Activated CD4-positive, alpha-beta T cell treated with anti-CD3 and anti-CD28 coated beads for 36 hours (primary cell): Measurements from ENCODE around the gene PTPRH. TPM values are rescaled to one million over a fixed set of nuclear protein-coding genes. Genes with fewer than 3 reads are reported as not detected.

Experiments used
- ATAC-seq: fragments of 200-7000 bp; cut with Tn5 transposase; one replicate; pipeline ENCODE4 v1.10.0; 2021; ENCODE audit warnings: mild to moderate bottlenecking, moderate library complexity
- CTCF ChIA-PET: fragments of 350-600 bp; sonication (Branson Sonifier 250); formaldehyde crosslinking; loops from one replicate; lab custom pipeline; 2021; ENCODE audit warnings: antibody characterized with exemption; lab: Charles Lee
- POLR2A ChIA-PET: fragments of 350-600 bp; sonication (Branson Sonifier 250); formaldehyde crosslinking; loops from one replicate; lab custom pipeline; 2021; ENCODE audit warnings: antibody characterized with exemption, inconsistent platforms; lab: Charles Lee
- DNase-seq: peaks from one replicate; pipeline ENCODE4 v3.0.0-alpha.2; 2020
- H3K27ac Mint-ChIP-seq: one replicate; pipeline ENCODE4 v1.8.0; 2021; ENCODE audit warnings: mixed read lengths
- H3K27me3 Mint-ChIP-seq: one replicate; pipeline ENCODE4 v1.8.0; 2021; ENCODE audit warnings: mixed read lengths
- H3K36me3 Mint-ChIP-seq: one replicate; pipeline ENCODE4 v1.8.0; 2021; ENCODE audit warnings: low read depth, mixed read lengths
- H3K4me1 Mint-ChIP-seq: one replicate; pipeline ENCODE4 v1.8.0; 2021; ENCODE audit warnings: mixed read lengths
- H3K4me3 Mint-ChIP-seq: one replicate; pipeline ENCODE4 v1.8.0; 2021; ENCODE audit warnings: mild to moderate bottlenecking, moderate library complexity, mixed read lengths
- H3K9me3 Mint-ChIP-seq: one replicate; pipeline ENCODE4 v1.8.0; 2021; ENCODE audit warnings: low read depth, mixed read lengths
- intact Hi-C, 2 experiments: fragments of 100-400 bp; cut with DNase I in 1 of 2; cut with micrococcal nuclease in 1 of 2; formaldehyde crosslinking; loops; one replicate each; pipeline versions ENCODE4 v1.14.2 to v1.15.1; 2022 to 2024; cut with DNase I, micrococcal nuclease
- total RNA-seq, 2 experiments: library from RNA; stranded (reverse); gene quantifications; one replicate each; pipeline ENCODE4 v1.2.3, GENCODE V29; 2021

Gene PTPRH
- total RNA-seq, 2 experiments from 2014 or later, result not detected

- H3K27ac Mint-ChIP-seq, result peak overlapping the region; percentile 98
- intact Hi-C loops, result loop anchor here (1.0 to 10.0 kb wide), 2 partner anchors 37 to 1062 kb away; partner anchors contain the start of gene ZSCAN5A (in 1 of the 2)
- no peaks in the 10 kb centered on the region for H3K27me3 Mint-ChIP-seq
- DNase-seq (no peak), ATAC-seq (no peak)
- ChIA-PET POLR2A (interaction anchor here (1.1 to 2.2 kb wide), 2 partner anchors 7 to 27 kb away, joined by 5 to 12 read pairs; partner anchors contain the start of gene HSPBP1), CTCF (interaction anchor here (0.8 to 1.0 kb wide), 2 partner anchors 27 to 86 kb away, joined by 3 to 4 read pairs; partner anchors contain the start of genes HSPBP1 and KMT5C)
- peaks cover 64% of the 10 kb centered on the region for H3K36me3 Mint-ChIP-seq
- H3K4me1 Mint-ChIP-seq, result peaks cover 60% of the 10 kb centered on the region
- peak overlapping the region; percentile 95 for H3K4me3 Mint-ChIP-seq
- no peaks in the 10 kb centered on the region for H3K9me3 Mint-ChIP-seq
Observed at GRCh38 chr19:55252760-55253663, 43.7 kb upstream of the PTPRH start.

- Mint-ChIP-seq H3K36me3 (peaks cover 51% of the 10 kb centered on the region), H3K9me3 (no peaks in the 10 kb centered on the region), H3K4me3 (peak overlapping the region; percentile 95), H3K27ac (peak overlapping the region; percentile 98), H3K27me3 (no peaks in the 10 kb centered on the region), H3K4me1 (peaks cover 55% of the 10 kb centered on the region)
- DNase-seq (peak; percentile 70), ATAC-seq (peak; percentile 24)
- CTCF ChIA-PET, result interaction anchor here (0.6 to 1.0 kb wide), 3 partner anchors 10 to 528 kb away, joined by 3 to 4 read pairs (median 3); partner anchors contain the start of gene HSPBP1
- intact Hi-C loops, result loop anchor here in 1 of 2 experiments (10.0 kb wide), 1 partner anchor 1063 kb away; the partner anchor contains the start of gene ZSCAN5A
- POLR2A ChIA-PET, result interaction anchor here (1.2 kb wide), 1 partner anchor 9 kb away, joined by 3 read pairs; no protein-coding TSS in a partner anchor
Observed at GRCh38 chr19:55251341-55252081, 42.2 kb upstream of the PTPRH start.

GRCh38 chr19:55250262-55251036 is 41.1 kb upstream of the PTPRH start:
- DNase-seq, result no peak
- no peak for ATAC-seq
- intact Hi-C loops, result loop anchor here in 1 of 2 experiments (10.0 kb wide), 1 partner anchor 1064 kb away; the partner anchor contains the start of gene ZSCAN5A
- Mint-ChIP-seq H3K27ac (peak overlapping the region; percentile 98), H3K36me3 (peaks cover 47% of the 10 kb centered on the region), H3K4me3 (no peak overlapping the region), H3K9me3 (no peaks in the 10 kb centered on the region), H3K4me1 (peaks cover 46% of the 10 kb centered on the region), H3K27me3 (no peaks in the 10 kb centered on the region)
- POLR2A ChIA-PET, result interaction anchor here (1.2 kb wide), 1 partner anchor 10 kb away, joined by 3 read pairs; no protein-coding TSS in a partner anchor
- CTCF ChIA-PET, result interaction anchor here (0.6 to 1.0 kb wide), 3 partner anchors 11 to 527 kb away, joined by 3 to 4 read pairs (median 3); no protein-coding TSS in a partner anchor

GRCh38 chr19:55249841-55250240 is 40.5 kb upstream of the PTPRH start:
- Mint-ChIP-seq H3K36me3 (peaks cover 42% of the 10 kb centered on the region), H3K4me1 (peaks cover 46% of the 10 kb centered on the region), H3K4me3 (no peak overlapping the region), H3K27ac (no peak overlapping the region), H3K9me3 (no peaks in the 10 kb centered on the region), H3K27me3 (no peaks in the 10 kb centered on the region)
- ATAC-seq (no peak), DNase-seq (no peak)
- intact Hi-C loops, result loop anchor here in 1 of 2 experiments (10.0 kb wide), 1 partner anchor 1065 kb away; the partner anchor contains the start of gene ZSCAN5A
- CTCF ChIA-PET, result interaction anchor here (0.7 kb wide), 1 partner anchor 332 kb away, joined by 3 read pairs; no protein-coding TSS in a partner anchor
- POLR2A ChIA-PET, result no interaction called here

GRCh38 chr19:55248704-55249103 is 39.4 kb upstream of the PTPRH start:
- Mint-ChIP-seq H3K4me1 (peaks cover 46% of the 10 kb centered on the region), H3K27ac (peak overlapping the region; percentile 51), H3K9me3 (no peaks in the 10 kb centered on the region), H3K27me3 (no peaks in the 10 kb centered on the region), H3K36me3 (peaks cover 43% of the 10 kb centered on the region), H3K4me3 (no peak overlapping the region)
- ChIA-PET CTCF (no interaction called here), POLR2A (no interaction called here)
- no peak for ATAC-seq
- DNase-seq, result no peak
- intact Hi-C loops, result no loop called here

- CTCF ChIA-PET, result no interaction called here
- intact Hi-C loops, result no loop called here
- Mint-ChIP-seq H3K36me3 (peaks cover 41% of the 10 kb centered on the region), H3K27ac (no peak overlapping the region), H3K27me3 (no peaks in the 10 kb centered on the region), H3K4me3 (no peak overlapping the region), H3K9me3 (no peaks in the 10 kb centered on the region), H3K4me1 (peaks cover 42% of the 10 kb centered on the region)
- POLR2A ChIA-PET, result no interaction called here
- DNase-seq, result no peak
- ATAC-seq, result no peak
Observed at GRCh38 chr19:55248166-55248675, 38.9 kb upstream of the PTPRH start.

- H3K27me3 Mint-ChIP-seq, result no peaks in the 10 kb centered on the region
- H3K4me3 Mint-ChIP-seq, result no peak overlapping the region
- no peaks in the 10 kb centered on the region for H3K9me3 Mint-ChIP-seq
- peaks cover 43% of the 10 kb centered on the region for H3K36me3 Mint-ChIP-seq
- CTCF ChIA-PET, result no interaction called here
- POLR2A ChIA-PET, result no interaction called here
- DNase-seq (no peak), ATAC-seq (no peak)
- H3K27ac Mint-ChIP-seq, result no peak overlapping the region
- peaks cover 38% of the 10 kb centered on the region for H3K4me1 Mint-ChIP-seq
- intact Hi-C loops, result no loop called here
Observed at GRCh38 chr19:55247621-55248099, 38.4 kb upstream of the PTPRH start.

GRCh38 chr19:55246462-55247451 is 37.5 kb upstream of the PTPRH start:
- Mint-ChIP-seq H3K36me3 (peaks cover 40% of the 10 kb centered on the region), H3K9me3 (no peaks in the 10 kb centered on the region), H3K4me3 (no peak overlapping the region), H3K4me1 (peaks cover 29% of the 10 kb centered on the region), H3K27me3 (no peaks in the 10 kb centered on the region), H3K27ac (no peak overlapping the region)
- DNase-seq (no peak), ATAC-seq (no peak)
- intact Hi-C loops, result no loop called here
- CTCF ChIA-PET, result no interaction called here
- POLR2A ChIA-PET, result interaction anchor here (1.5 kb wide), 1 partner anchor 7 kb away, joined by 5 read pairs; no protein-coding TSS in a partner anchor

- Mint-ChIP-seq H3K36me3 (peaks cover 36% of the 10 kb centered on the region), H3K9me3 (no peaks in the 10 kb centered on the region), H3K27ac (no peak overlapping the region), H3K4me1 (peaks cover 15% of the 10 kb centered on the region), H3K4me3 (no peak overlapping the region), H3K27me3 (no peaks in the 10 kb centered on the region)
- ATAC-seq (no peak), DNase-seq (no peak)
- intact Hi-C loops, result no loop called here
- CTCF ChIA-PET, result interaction anchor here (1.0 kb wide), 1 partner anchor 11 kb away, joined by 3 read pairs; no protein-coding TSS in a partner anchor
- POLR2A ChIA-PET, result interaction anchor here (1.5 kb wide), 1 partner anchor 9 kb away, joined by 5 read pairs; no protein-coding TSS in a partner anchor
Observed at GRCh38 chr19:55245236-55245904, 36.1 kb upstream of the PTPRH start.
